Activated B cell treated with CpG ODN at 0.5 μM for 24 hours (primary cell): ENCODE results near the gene GGCX. TPM values are rescaled to one million over a fixed set of nuclear protein-coding genes. Genes with fewer than 3 reads are reported as not detected.
A peak's percentile ranks its signal among the peaks of the same experiment; 100 is the strongest.
"Not testable (repeated sequence)": the region's sequence is repeated elsewhere in the genome, so short reads cannot be mapped to it uniquely, and the experiment has no call there.

Experiments
- ATAC-seq: fragments of 200-7000 bp; cut with Tn5 transposase; one replicate; pipeline ENCODE4 v1.10.0; 2021; ENCODE audit warnings: low read depth, mild to moderate bottlenecking, moderate library complexity
- CTCF ChIA-PET: fragments of 350-600 bp; sonication (Branson Sonifier 250); formaldehyde crosslinking; loops from one replicate; lab custom pipeline; 2021; ENCODE audit warnings: antibody characterized with exemption; lab: Charles Lee
- POLR2A ChIA-PET: fragments of 350-600 bp; sonication (Branson Sonifier 250); formaldehyde crosslinking; loops from one replicate; lab custom pipeline; 2021; ENCODE audit warnings: antibody characterized with exemption; lab: Charles Lee
- DNase-seq: peaks from one replicate; pipeline ENCODE4 v3.0.0; 2022
- H3K27ac Mint-ChIP-seq: one replicate; pipeline ENCODE4 v1.8.0; 2020; ENCODE audit warnings: mixed read lengths
- H3K27me3 Mint-ChIP-seq: one replicate; pipeline ENCODE4 v1.8.0; 2021; ENCODE audit warnings: mixed read lengths
- H3K36me3 Mint-ChIP-seq: one replicate; pipeline ENCODE4 v1.8.0; 2021; ENCODE audit warnings: low read depth, mixed read lengths
- H3K4me1 Mint-ChIP-seq: one replicate; pipeline ENCODE4 v1.8.0; 2021; ENCODE audit warnings: mixed read lengths
- H3K4me3 Mint-ChIP-seq: one replicate; pipeline ENCODE4 v1.8.0; 2020; ENCODE audit warnings: mild to moderate bottlenecking, mixed read lengths
- H3K9me3 Mint-ChIP-seq: one replicate; pipeline ENCODE4 v1.8.0; 2020; ENCODE audit warnings: mixed read lengths
- CTCF ChIP-seq: fragments of 200-600 bp; IDR thresholded peaks from one replicate; pipeline ENCODE4 v1.8.0; 2022; ENCODE audit warnings: antibody characterized with exemption, mild to moderate bottlenecking
- intact Hi-C: fragments of 100-400 bp; cut with micrococcal nuclease; formaldehyde crosslinking; loops from one replicate; pipeline ENCODE4 v1.15.1; 2024
- total RNA-seq: library from RNA; stranded (reverse); gene quantifications from 2 replicates; pipeline ENCODE4 v1.2.3, GENCODE V29; 2022

Gene GGCX
- total RNA-seq, 1 donor from 2014 or later = 30.7 TPM

GRCh38 chr2:85604568-85605339 lies 43.5 kb upstream of the GGCX start:
- ATAC-seq = no peak
- intact Hi-C loops = no loop called here
- H3K4me3 Mint-ChIP-seq = no peak overlapping the region
- POLR2A ChIA-PET = interaction anchor here (0.8 to 4.2 kb wide), 5 partner anchors 9 to 66 kb away, joined by 3 to 22 read pairs (median 3); partner anchors contain the start of genes GGCX, MAT2A, RNF181 and USP39
- DNase-seq = no peak
- H3K27ac Mint-ChIP-seq = no peak overlapping the region
- CTCF ChIA-PET = no interaction called here
- no peaks in the 10 kb centered on the region for H3K9me3 Mint-ChIP-seq
- no peak for TF ChIP-seq CTCF
- no peaks in the 10 kb centered on the region for H3K27me3 Mint-ChIP-seq
- H3K4me1 Mint-ChIP-seq = peaks cover 40% of the 10 kb centered on the region
- peaks cover 42% of the 10 kb centered on the region for H3K36me3 Mint-ChIP-seq

- DNase-seq, ATAC-seq, intact Hi-C loops, CTCF ChIA-PET, H3K9me3 Mint-ChIP-seq, H3K27me3 Mint-ChIP-seq: not testable (repeated sequence)
- Mint-ChIP-seq H3K4me1 (peaks cover 36% of the 10 kb centered on the region), H3K4me3 (peak overlapping the region; percentile 90), H3K36me3 (peaks cover 43% of the 10 kb centered on the region), H3K27ac (peak overlapping the region; percentile 18)
- POLR2A ChIA-PET = interaction anchor here (0.7 to 4.2 kb wide), 5 partner anchors 8 to 196 kb away, joined by 4 to 23 read pairs (median 15); partner anchors contain the start of genes GGCX, RNF181, SH2D6 and USP39
Observed at GRCh38 chr2:85604133-85604444, 42.8 kb upstream of the GGCX start.

GRCh38 chr2:85602476-85603234 lies 41.4 kb upstream of the GGCX start, which contains the start of gene TMEM150A:
Gene TMEM150A (minus strand): TSS chr2:85602698. CDS start chr2:85601948, 750 bp downstream.
- intact Hi-C loops = loop anchor here (1.0 to 2.0 kb wide), 8 partner anchors 10 to 248 kb away; partner anchors contain the start of genes C2orf68, ELMOD3, GGCX and MAT2A
- DNase-seq (peak; percentile 91), ATAC-seq (peak; percentile 97)
- Mint-ChIP-seq H3K4me1 (peaks cover 31% of the 10 kb centered on the region), H3K27me3 (no peaks in the 10 kb centered on the region), H3K27ac (peak within 1 kb of the TSS; percentile 84), H3K9me3 (no peaks in the 10 kb centered on the region), H3K36me3 (peaks cover 43% of the 10 kb centered on the region), H3K4me3 (peak within 1 kb of the TSS; percentile 90)
- ChIA-PET POLR2A (interaction anchor here (0.5 to 3.5 kb wide), 13 partner anchors 8 to 657 kb away, joined by 3 to 28 read pairs (median 7); partner anchors contain the start of genes C2orf68, GGCX, MAT2A and SH2D6), CTCF (interaction anchor here (0.6 to 1.2 kb wide), 3 partner anchors 15 to 183 kb away, joined by 3 to 7 read pairs (median 4); partner anchors contain the start of gene SH2D6)
- TF ChIP-seq CTCF = no peak

GRCh38 chr2:85601771-85602475 lies 40.6 kb upstream of the GGCX start:
- ChIA-PET POLR2A (interaction anchor here (0.5 to 3.5 kb wide), 7 partner anchors 10 to 656 kb away, joined by 4 to 28 read pairs (median 15); partner anchors contain the start of genes C2orf68, GGCX, MAT2A and SH2D6), CTCF (interaction anchor here (0.6 to 1.2 kb wide), 3 partner anchors 70 to 182 kb away, joined by 3 to 7 read pairs (median 3); partner anchors contain the start of gene SH2D6)
- intact Hi-C loops = loop anchor here (1.0 to 2.0 kb wide), 8 partner anchors 10 to 248 kb away; partner anchors contain the start of genes C2orf68, ELMOD3, GGCX and MAT2A
- Mint-ChIP-seq H3K27me3 (no peaks in the 10 kb centered on the region), H3K27ac (peak overlapping the region; percentile 84), H3K4me1 (peaks cover 35% of the 10 kb centered on the region), H3K4me3 (peak overlapping the region; percentile 87), H3K9me3 (no peaks in the 10 kb centered on the region), H3K36me3 (peaks cover 43% of the 10 kb centered on the region)
- TF ChIP-seq CTCF = no peak
- DNase-seq (no peak), ATAC-seq (peak; percentile 27)
